B cell (primary cell): ENCODE results near the gene FOXI1. TPM values are rescaled to one million over a fixed set of nuclear protein-coding genes. Genes with fewer than 3 reads are reported as not detected.
"Not testable (repeated sequence)": the region's sequence is repeated elsewhere in the genome, so short reads cannot be mapped to it uniquely, and the experiment has no call there.

Experiments used
- ATAC-seq: fragments of 200-7000 bp; cut with Tn5 transposase; one replicate; pipeline ENCODE4 v1.10.0; 2021; ENCODE audit warnings: low read depth, mild to moderate bottlenecking, moderate number of reproducible peaks, moderate library complexity
- CTCF ChIA-PET: fragments of 350-600 bp; sonication (Branson Sonifier 250); formaldehyde crosslinking; loops from one replicate; lab custom pipeline; 2021; ENCODE audit warnings: antibody characterized with exemption, inconsistent platforms; lab: Charles Lee
- POLR2A ChIA-PET: fragments of 350-600 bp; sonication (Branson Sonifier 250); formaldehyde crosslinking; loops from one replicate; lab custom pipeline; 2021; ENCODE audit warnings: antibody characterized with exemption; lab: Charles Lee
- DNase-seq: peaks from one replicate; pipeline ENCODE4 v3.0.0; 2013
- H2AFZ ChIP-seq: 2 replicates; pipeline ENCODE4 v1.6.1; 2012; ENCODE audit warnings: mild to moderate bottlenecking, low read depth, low read length; ENCODE audit not compliant: insufficient read depth, poor library complexity, severe bottlenecking
- H3K27ac ChIP-seq, 2 donors: 1 replicate in 1 of 2; 2 replicates in 1 of 2; pipeline ENCODE4 v1.5.1; 2012 to 2013; ENCODE audit warnings: low read length in 2 of 2, mild to moderate bottlenecking in 2 of 2, moderate library complexity in 1 of 2
- H3K27me3 ChIP-seq, 4 experiments: fragments of 200-600 bp in 1 of 4; sonication (generic) in 1 of 4; replicated peaks in 1 of 4; 1 replicate in 2 of 4; 2 replicates in 2 of 4; pipeline versions ENCODE4 v1.6.1 to v1.7.0; 2013 to 2016; ENCODE audit warnings: low read length in 3 of 4, mild to moderate bottlenecking in 2 of 4, mixed read lengths in 1 of 4, moderate library complexity in 1 of 4; ENCODE audit not compliant: insufficient read depth in 4 of 4, control insufficient read depth in 3 of 4; ENCODE audit errors: control extremely low read depth in 1 of 4
- H3K36me3 ChIP-seq, 2 experiments: replicated peaks in 1 of 2; 1 replicate in 1 of 2; 2 replicates in 1 of 2; pipeline versions ENCODE4 v1.6.1 to v1.7.1; 2013; ENCODE audit warnings: low read length in 1 of 2; ENCODE audit not compliant: insufficient read depth in 2 of 2, control insufficient read depth in 1 of 2; ENCODE audit errors: control extremely low read depth in 1 of 2, extremely low read depth in 1 of 2
- H3K4me1 ChIP-seq, 2 donors: fragments of 200-600 bp in 1 of 2; sonication (generic) in 1 of 2; 1 replicate in 1 of 2; 2 replicates in 1 of 2; pipeline versions ENCODE4 v1.5.1 to v1.6.1; 2013 to 2017; ENCODE audit warnings: low read length in 2 of 2; ENCODE audit not compliant: control insufficient read depth in 2 of 2, insufficient read depth in 2 of 2
- H3K4me2 ChIP-seq: replicated peaks from 2 replicates; pipeline ENCODE3; 2012; ENCODE audit warnings: mild to moderate bottlenecking, low read depth, low read length; ENCODE audit not compliant: poor library complexity, severe bottlenecking
- H3K4me3 ChIP-seq, 5 experiments: fragments of 200-600 bp in 1 of 5; sonication (generic) in 1 of 5; 1 replicate in 3 of 5; 2 replicates in 2 of 5; pipeline versions ENCODE4 v1.5.1 to v1.7.0; 2011 to 2016; ENCODE audit warnings: low read length in 4 of 5, mild to moderate bottlenecking in 4 of 5, low read depth in 2 of 5, control low read depth in 1 of 5, moderate library complexity in 1 of 5; ENCODE audit not compliant: insufficient read depth in 1 of 5; ENCODE audit errors: control extremely low read depth in 1 of 5, extremely low read depth in 1 of 5
- H3K79me2 ChIP-seq: fragments of 200-600 bp; sonication (generic); one replicate; pipeline ENCODE4 v1.6.0; 2016; ENCODE audit warnings: low read length; ENCODE audit not compliant: control insufficient read depth, insufficient read depth
- H3K9ac ChIP-seq: fragments of 200-600 bp; sonication (generic); 2 replicates; pipeline ENCODE4 v1.6.1; 2017; ENCODE audit warnings: mild to moderate bottlenecking, low read length, moderate library complexity
- H3K9me3 ChIP-seq, 3 donors: one replicate each; pipeline versions ENCODE4 v1.6.1 to v1.7.1; 2013; ENCODE audit warnings: low read length in 2 of 3; ENCODE audit not compliant: control insufficient read depth in 2 of 3, insufficient read depth in 1 of 3; ENCODE audit errors: control extremely low read depth in 1 of 3
- H4K20me1 ChIP-seq: 2 replicates; pipeline ENCODE4 v1.6.0; 2012; ENCODE audit warnings: mild to moderate bottlenecking, low read length; ENCODE audit not compliant: insufficient read depth, control insufficient read depth, poor library complexity, severe bottlenecking
- H3K27ac Mint-ChIP-seq: one replicate; pipeline ENCODE4 v1.8.0; 2021; ENCODE audit warnings: mixed read lengths
- H3K27me3 Mint-ChIP-seq: one replicate; pipeline ENCODE4 v1.8.0; 2021; ENCODE audit warnings: mixed read lengths
- H3K4me1 Mint-ChIP-seq: one replicate; pipeline ENCODE4 v1.8.0; 2021; ENCODE audit warnings: mixed read lengths
- H3K4me3 Mint-ChIP-seq: one replicate; pipeline ENCODE4 v1.8.0; 2021; ENCODE audit warnings: mixed read lengths
- H3K9me3 Mint-ChIP-seq: one replicate; pipeline ENCODE4 v1.8.0; 2022; ENCODE audit warnings: mixed read lengths; ENCODE audit not compliant: insufficient read depth
- CTCF ChIP-seq: fragments of 200-600 bp; IDR thresholded peaks from one replicate; pipeline ENCODE4 v1.8.0; 2022; ENCODE audit warnings: antibody characterized with exemption, mild to moderate bottlenecking
- EZH2 ChIP-seq: IDR thresholded peaks from 2 replicates; pipeline ENCODE4 v1.6.1; 2012; ENCODE audit warnings: borderline replicate concordance, low read depth, mild to moderate bottlenecking, moderate library complexity, low read length; ENCODE audit not compliant: insufficient read depth, poor library complexity, severe bottlenecking
- WGBS: methylation state at CpG from one replicate; pipeline ENCODE4 v1.1.5; 2013; ENCODE audit warnings: missing lambda C conversion rate; ENCODE audit not compliant: insufficient coverage; 5-methylcytosine and 5-hydroxymethylcytosine counted together
- intact Hi-C: fragments of 100-400 bp; cut with micrococcal nuclease; formaldehyde crosslinking; loops from one replicate; pipeline ENCODE4 v1.10.0; 2022
- polyA plus RNA-seq: library from polyadenylated mRNA; depleted of rRNA; stranded (reverse); fragments of >200 nt; gene quantifications from 2 replicates; pipeline ENCODE4 v1.2.3, GENCODE V29; 2012
- total RNA-seq, 2 donors: library from RNA; stranded (reverse); fragments of 120-200 nt in 1 of 2; gene quantifications; 1 replicate in 1 of 2; 2 replicates in 1 of 2; pipeline versions ENCODE4 v1.2.3 to v1.2.4, GENCODE V29; 2013 to 2022

The FOXI1 gene
- total and polyA plus RNA-seq, 2 donors (not counting 1 experiment from before 2014, with no cell fraction given): not detected

GRCh38 chr5:170138273-170138672 is 32.6 kb downstream of the FOXI1 start:
- intact Hi-C loops: no loop called here
- Histone ChIP-seq H3K27me3 (no peaks in the 10 kb centered on the region), H3K79me2 (no peaks in the 10 kb centered on the region), H3K4me3 (no peak overlapping the region), H3K4me1 (no peaks in the 10 kb centered on the region), H4K20me1 (no peaks in the 10 kb centered on the region), H3K36me3 (no peaks in the 10 kb centered on the region), H3K9me3 (no peaks in the 10 kb centered on the region), H2AFZ (no peak overlapping the region), H3K27ac (no peak overlapping the region), H3K9ac (no peak overlapping the region), H3K4me2 (no peak overlapping the region)
- H3K4me3 Mint-ChIP-seq: no peak overlapping the region
- H3K27me3 Mint-ChIP-seq: peaks cover 10% of the 10 kb centered on the region
- no peak for ATAC-seq
- no peaks in the 10 kb centered on the region for H3K4me1 Mint-ChIP-seq
- ChIA-PET POLR2A (no interaction called here), CTCF (no interaction called here)
- WGBS: 88% methylated on average over 4 of the region's 4 CpGs
- TF ChIP-seq EZH2 (no peak), CTCF (no peak)
- H3K27ac Mint-ChIP-seq: no peak overlapping the region
- no peaks in the 10 kb centered on the region for H3K9me3 Mint-ChIP-seq
- DNase-seq: no peak

- Histone ChIP-seq H3K27ac (no peak overlapping the region), H2AFZ (no peak overlapping the region), H3K36me3 (no peaks in the 10 kb centered on the region), H3K27me3 (no peaks in the 10 kb centered on the region), H3K4me2 (no peak overlapping the region), H3K4me1 (no peaks in the 10 kb centered on the region), H3K9me3 (no peaks in the 10 kb centered on the region), H3K9ac (no peak overlapping the region), H3K79me2 (no peaks in the 10 kb centered on the region), H3K4me3 (no peak overlapping the region), H4K20me1 (no peaks in the 10 kb centered on the region)
- no peak for ATAC-seq
- Mint-ChIP-seq H3K27ac (no peak overlapping the region), H3K9me3 (no peaks in the 10 kb centered on the region), H3K27me3 (peaks cover 3% of the 10 kb centered on the region), H3K4me3 (no peak overlapping the region), H3K4me1 (no peaks in the 10 kb centered on the region)
- POLR2A ChIA-PET: no interaction called here
- CTCF ChIA-PET: no interaction called here
- no peak for DNase-seq
- no peak for TF ChIP-seq EZH2
- TF ChIP-seq CTCF: no peak
- WGBS: 88% methylated on average over 9 of the region's 9 CpGs
- intact Hi-C loops: no loop called here
Observed at GRCh38 chr5:170139786-170140335, 34.2 kb downstream of the FOXI1 start.

GRCh38 chr5:170141196-170141595 is 35.5 kb downstream of the FOXI1 start:
- H3K4me3 Mint-ChIP-seq, H3K9ac ChIP-seq, DNase-seq, H3K4me1 Mint-ChIP-seq, H3K79me2 ChIP-seq, H3K9me3 Mint-ChIP-seq, H3K4me3 ChIP-seq, H3K27ac ChIP-seq, intact Hi-C loops, ATAC-seq, H3K27me3 Mint-ChIP-seq, H3K27me3 ChIP-seq, H3K27ac Mint-ChIP-seq, H3K4me2 ChIP-seq, H3K9me3 ChIP-seq, H4K20me1 ChIP-seq, H3K4me1 ChIP-seq, H2AFZ ChIP-seq, H3K36me3 ChIP-seq, POLR2A ChIA-PET: not testable (repeated sequence)
- CTCF ChIA-PET: interaction anchor here (1.1 kb wide), 1 partner anchor 40 kb away, joined by 3 read pairs; no protein-coding TSS in a partner anchor
- 51% methylated on average over 7 of the region's 7 CpGs for whole genome bisulfite sequencing
